ENCODE data around the gene GOLGA6L25.
"Not testable (repeated sequence)": the region's sequence is repeated elsewhere in the genome, so short reads cannot be mapped to it uniquely, and the experiment has no call there.

GOLGA6L25 gene, protein sequence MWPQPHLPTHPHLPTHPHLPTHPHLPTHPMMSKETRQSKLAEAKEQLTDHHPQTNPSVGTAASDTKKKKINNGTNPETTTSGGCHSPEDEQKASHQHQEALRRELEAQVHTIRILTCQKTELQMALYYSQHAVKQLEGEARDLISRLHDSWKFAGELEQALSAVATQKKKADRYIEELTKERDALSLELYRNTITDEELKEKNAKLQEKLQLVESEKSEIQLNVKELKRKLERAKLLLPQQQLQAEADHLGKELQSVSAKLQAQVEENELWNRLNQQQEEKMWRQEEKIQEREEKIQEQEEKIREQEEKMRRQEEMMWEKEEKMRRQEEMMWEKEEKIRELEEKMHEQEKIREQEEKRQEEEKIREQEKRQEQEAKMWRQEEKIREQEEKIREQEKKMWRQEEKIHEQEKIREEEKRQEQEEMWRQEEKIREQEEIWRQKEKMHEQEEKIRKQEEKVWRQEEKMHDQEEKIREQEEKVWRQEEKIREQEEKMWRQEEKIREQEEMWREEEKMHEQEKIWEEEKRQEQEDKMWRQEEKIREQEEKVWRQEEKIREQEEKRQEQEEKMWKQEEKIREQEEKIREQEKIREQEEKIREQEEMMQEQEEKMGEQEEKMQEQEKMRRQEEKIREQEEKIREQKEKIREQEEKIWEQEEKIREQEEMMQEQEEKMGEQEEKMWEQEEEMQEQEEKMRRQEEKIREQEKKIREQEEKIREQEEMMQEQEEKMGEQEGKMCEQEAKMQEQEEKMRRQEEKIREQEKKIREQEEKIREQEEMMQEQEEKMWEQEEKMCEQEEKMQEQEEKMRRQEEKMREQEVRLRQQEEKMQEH

GRCh38 chr15:28553268-28553667 is at the start of gene GOLGA6L25:
Gene GOLGA6L25, plus strand, starts transcription at chr15:28553568. Its CDS starts 61 bp downstream, at chr15:28553629.
- not testable (repeated sequence) for FAIRE-seq

DNA sequence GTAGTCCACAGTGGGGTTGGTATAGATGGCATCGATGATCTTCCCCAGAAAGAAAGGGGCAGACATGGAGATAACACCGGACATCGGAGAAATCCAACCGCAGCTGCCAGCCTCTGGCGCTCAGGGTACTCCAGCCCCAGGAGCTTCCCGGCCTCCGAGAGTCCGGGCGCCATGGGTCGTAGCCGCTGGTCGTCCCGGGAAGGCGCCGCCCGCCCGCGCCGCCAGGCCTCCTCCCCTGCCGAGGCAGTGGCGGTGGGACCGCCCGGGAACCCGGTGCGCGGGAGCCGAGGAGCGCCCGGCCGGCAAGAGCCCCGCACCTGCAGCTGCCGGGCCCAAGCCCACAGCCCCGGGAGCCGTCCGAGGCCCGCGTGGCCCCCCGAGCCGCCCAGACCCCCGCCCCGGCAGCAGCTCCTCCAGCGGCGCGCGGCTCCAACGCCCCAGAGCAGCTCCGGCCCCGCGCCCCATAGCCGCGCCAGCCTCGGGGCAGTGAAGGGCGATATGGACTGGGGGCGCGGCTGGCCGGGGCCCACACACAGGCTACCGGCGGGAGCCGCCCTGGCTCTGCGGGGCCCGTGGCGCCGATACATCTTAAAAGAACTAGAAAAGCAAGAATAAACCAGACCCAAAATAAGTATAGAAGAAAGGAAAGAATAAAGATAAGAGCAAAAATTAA is 45.0 kb upstream of the GOLGA6L25 start:
- FAIRE-seq: not testable (repeated sequence)

GRCh38 chr15:28514128-28514527 is 39.2 kb upstream of the GOLGA6L25 start:
- FAIRE-seq: not testable (repeated sequence)

DNA sequence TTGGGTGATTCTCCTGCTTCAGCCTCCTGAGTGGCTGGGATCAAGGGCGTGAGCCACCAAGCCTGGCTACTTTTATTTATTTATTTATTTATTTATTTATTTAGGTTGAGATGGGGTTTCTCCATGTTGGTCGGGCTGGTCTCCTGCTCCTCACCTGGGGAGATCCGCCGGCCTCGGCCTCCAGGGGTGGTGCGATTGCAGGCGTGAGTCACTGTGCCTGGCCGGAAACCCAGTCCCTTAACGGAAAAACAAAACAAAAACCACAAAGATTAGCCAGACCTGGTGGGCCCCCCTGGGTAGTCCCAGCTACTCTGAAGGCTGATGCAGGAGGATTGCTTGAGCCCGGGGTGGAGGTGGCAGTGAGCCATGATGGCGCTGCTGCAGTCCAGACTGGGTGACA is 38.2 kb upstream of the GOLGA6L25 start:
- FAIRE-seq: not testable (repeated sequence)

DNA sequence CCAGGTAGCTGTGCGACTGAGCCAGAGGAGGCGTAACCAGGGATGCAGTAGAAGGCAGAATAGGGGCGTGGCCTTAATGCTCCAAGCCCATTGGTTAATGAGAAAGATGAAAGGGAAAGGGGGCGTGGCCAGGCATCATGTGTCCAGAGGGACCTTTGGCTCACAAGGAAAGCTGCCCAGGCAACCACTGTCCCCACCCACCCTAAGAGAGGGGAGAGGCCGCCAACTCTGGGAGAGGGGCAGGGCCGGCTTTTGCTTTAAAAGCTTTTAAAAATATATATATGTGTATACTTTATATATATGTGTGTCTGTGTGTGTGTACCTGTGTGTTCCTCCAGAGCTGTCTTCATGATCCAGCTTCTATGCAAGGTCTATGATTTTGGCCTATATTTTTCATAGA is 20.4 kb upstream of the GOLGA6L25 start, which contains the start of gene GOLGA8G:
GOLGA8G (minus strand) TSS at position 18 of the 400 bp plus-strand sequence. CDS start 62 bp downstream, outside the sequence.
- not testable (repeated sequence) for FAIRE-seq

GRCh38 chr15:28573351-28573750 is 20.0 kb downstream of the GOLGA6L25 start:
- FAIRE-seq: not testable (repeated sequence)

DNA sequence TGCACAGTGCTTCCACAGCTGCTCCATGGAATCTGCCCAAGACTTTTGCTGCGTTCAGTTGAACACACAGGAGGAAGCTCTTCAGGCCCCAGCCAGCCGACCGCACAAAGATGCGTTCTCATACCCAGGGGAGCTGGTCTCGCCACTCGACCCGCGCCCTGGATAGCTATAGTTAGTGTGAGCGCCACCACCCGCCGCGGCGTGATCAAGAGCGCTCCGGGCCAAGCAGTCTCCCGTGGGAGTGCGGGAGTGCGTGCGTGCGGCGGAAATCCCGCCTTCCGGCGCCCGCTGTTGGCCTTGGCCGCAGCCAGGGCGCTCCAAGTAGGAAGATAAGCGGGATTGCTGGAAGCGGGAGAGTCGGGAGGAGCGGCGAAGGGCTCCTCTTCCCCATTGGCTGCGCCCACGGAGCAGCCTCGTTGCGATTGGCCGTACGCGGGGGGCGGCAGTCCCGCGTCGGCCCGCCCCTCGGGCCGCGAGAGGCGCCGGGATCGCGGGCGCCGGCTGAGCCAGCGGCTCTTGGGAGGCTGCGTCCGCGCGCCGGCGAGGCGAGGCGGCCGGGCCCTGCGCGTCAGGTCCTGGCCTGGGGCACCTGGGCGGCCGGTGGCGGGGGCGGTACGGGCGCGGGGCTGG is 35.7 kb downstream of the GOLGA6L25 start:
- FAIRE-seq: not testable (repeated sequence)

GRCh38 chr15:28589769-28590168 is 36.4 kb downstream of the GOLGA6L25 start:
- FAIRE-seq: not testable (repeated sequence)

DNA sequence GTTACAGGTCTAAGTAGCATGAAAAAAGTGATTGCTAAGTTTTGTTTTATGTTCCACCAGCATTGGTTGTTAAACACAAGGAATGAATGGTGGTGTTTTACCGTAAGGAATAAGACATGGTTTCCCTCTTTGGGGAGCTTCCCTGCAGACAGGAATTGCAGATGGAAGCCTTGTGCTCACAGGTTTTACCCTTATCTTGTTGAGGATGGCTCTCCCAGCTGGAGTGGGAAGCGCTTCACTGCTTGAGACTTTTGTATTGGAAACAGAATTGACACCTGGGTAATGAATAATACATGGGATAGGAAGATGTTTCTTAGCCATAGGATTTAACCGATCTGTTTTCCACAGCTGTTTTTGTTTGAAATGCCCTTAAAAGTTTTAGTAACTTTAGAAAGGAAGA is 39.0 kb downstream of the GOLGA6L25 start:
- not testable (repeated sequence) for FAIRE-seq

GRCh38 chr15:28593424-28594129 is 40.2 kb downstream of the GOLGA6L25 start:
- not testable (repeated sequence) for FAIRE-seq

DNA sequence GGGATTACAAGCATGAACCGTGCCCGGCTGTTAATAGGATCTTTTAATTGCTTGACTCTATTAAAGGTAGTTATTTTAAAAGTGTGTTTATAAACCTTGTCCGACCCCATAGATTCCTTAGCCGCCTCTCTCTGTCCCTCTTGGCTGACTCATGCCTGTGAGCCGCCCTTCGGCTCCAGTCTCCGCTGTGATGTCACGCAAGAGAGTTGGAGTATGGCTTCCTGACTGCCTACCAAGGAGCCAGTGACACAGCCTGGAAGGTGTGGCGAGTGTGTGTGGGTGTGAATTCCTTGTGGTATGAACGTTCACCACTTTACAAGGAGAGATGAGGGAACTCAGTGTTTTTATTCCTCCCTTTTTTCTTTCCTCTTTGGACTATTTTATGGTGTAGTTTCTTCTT is 44.1 kb downstream of the GOLGA6L25 start:
- not testable (repeated sequence) for FAIRE-seq

- not testable (repeated sequence) for FAIRE-seq
Observed at GRCh38 chr15:28598209-28598608, 44.8 kb downstream of the GOLGA6L25 start.

- FAIRE-seq: not testable (repeated sequence)
Observed at GRCh38 chr15:28602152-28602551, 48.8 kb downstream of the GOLGA6L25 start.

All from islet of Langerhans (tissue), 1 donor.